ENCODE data around the gene DGKB. TPM values are rescaled to one million over a fixed set of nuclear protein-coding genes. Genes with fewer than 3 reads are reported as not detected.

The DGKB gene
- total RNA-seq, 6 experiments from 2014 or later, result 0.11 to 0.16 (median 0.13) TPM; not detected in 2

DNA sequence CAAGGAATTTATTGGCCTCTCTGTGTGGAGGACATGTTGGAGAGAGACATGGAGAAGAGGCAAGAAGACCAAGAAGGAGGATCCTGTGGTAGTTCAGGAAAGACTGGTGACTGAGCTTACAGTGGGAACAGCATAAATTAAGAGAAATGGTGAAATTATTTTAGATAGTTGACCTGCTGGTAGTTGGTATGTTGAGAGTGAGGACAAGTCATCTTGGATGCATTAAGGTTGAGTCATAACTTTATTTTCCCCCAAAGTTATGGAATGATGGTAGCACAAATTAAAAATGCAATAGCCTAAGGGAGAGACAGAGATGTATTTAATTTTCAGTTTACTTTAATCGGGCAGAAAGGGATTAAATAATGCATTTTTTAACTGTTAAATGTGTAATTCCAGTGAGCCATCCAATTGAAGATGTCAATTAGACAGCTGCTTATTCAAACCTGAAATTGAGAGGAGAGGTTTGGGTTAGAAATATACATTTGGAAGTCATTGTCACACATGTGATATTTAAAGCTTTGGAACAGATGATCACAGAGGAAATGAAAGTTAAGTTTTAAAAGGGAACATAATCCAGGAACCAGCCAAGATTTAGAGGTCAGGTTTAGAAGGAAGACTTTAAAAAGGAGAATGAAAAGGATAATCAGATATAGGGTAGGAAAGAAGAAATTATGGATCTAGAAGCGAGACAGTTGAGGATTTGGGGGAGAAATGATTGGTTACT, 80.6 kb downstream of the DGKB start:
- Histone ChIP-seq H3K4me3 (no peak overlapping the region), H3K9me3 (no peaks in the 10 kb centered on the region), H3K36me3 (no peaks in the 10 kb centered on the region), H3K27me3 (no peaks in the 10 kb centered on the region), H3K27ac (no peak overlapping the region), H3K4me1 (peaks cover 0 to 14% (median 0%) of the 10 kb centered on the region in 4 donors)
- TF ChIP-seq, protein P1, sequence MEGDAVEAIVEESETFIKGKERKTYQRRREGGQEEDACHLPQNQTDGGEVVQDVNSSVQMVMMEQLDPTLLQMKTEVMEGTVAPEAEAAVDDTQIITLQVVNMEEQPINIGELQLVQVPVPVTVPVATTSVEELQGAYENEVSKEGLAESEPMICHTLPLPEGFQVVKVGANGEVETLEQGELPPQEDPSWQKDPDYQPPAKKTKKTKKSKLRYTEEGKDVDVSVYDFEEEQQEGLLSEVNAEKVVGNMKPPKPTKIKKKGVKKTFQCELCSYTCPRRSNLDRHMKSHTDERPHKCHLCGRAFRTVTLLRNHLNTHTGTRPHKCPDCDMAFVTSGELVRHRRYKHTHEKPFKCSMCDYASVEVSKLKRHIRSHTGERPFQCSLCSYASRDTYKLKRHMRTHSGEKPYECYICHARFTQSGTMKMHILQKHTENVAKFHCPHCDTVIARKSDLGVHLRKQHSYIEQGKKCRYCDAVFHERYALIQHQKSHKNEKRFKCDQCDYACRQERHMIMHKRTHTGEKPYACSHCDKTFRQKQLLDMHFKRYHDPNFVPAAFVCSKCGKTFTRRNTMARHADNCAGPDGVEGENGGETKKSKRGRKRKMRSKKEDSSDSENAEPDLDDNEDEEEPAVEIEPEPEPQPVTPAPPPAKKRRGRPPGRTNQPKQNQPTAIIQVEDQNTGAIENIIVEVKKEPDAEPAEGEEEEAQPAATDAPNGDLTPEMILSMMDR (IDR thresholded peaks at IDR 0.05), result no peak
- TF ChIP-seq POLR2A (IDR thresholded peaks at IDR 0.05), result no peak
- intact Hi-C loops (cut with DNase I), result no loop called here
- WGBS (ENCODE audit: insufficient coverage, low coverage, low lambda C conversion rate, missing lambda C conversion rate), result 76% methylated on average over 2 of the region's 2 CpGs
- DNase-seq (no peak), ATAC-seq (no peak)

DNA sequence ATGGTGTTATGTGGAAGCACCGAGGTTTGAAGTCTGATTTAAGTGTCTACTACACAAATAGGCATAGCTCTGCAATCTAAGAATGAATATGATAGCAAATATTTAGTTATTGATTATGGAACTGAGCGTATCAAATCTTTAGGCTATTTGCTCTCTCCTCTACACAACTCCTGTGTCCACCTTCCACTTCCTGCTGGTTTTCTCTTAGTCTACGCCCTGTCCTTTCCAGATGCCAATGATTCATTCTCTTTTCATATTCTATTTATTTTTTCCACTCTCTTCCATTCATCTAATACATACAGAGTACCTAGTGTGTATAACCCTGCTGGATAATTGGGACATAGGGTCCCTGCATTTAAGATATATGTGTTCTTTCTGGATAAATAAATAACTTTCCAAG, 83.7 kb downstream of the DGKB start:
- no peaks in the 10 kb centered on the region for H3K36me3 ChIP-seq
- no peaks in the 10 kb centered on the region for H3K27me3 ChIP-seq
- H3K4me3 ChIP-seq, result no peak overlapping the region
- no peaks in the 10 kb centered on the region for H3K9me3 ChIP-seq
- DNase-seq (no peak), ATAC-seq (no peak)
- TF ChIP-seq, protein P1 (IDR thresholded peaks at IDR 0.05), result no peak
- TF ChIP-seq POLR2A (IDR thresholded peaks at IDR 0.05), result no peak
- intact Hi-C loops (cut with DNase I), result no loop called here
- no peak overlapping the region for H3K27ac ChIP-seq
- 39% methylated on average over 3 of the region's 3 CpGs for WGBS (ENCODE audit: insufficient coverage, low coverage, low lambda C conversion rate, missing lambda C conversion rate)
- peaks cover 0 to 7% (median 0%) of the 10 kb centered on the region in 4 donors for H3K4me1 ChIP-seq

DNA sequence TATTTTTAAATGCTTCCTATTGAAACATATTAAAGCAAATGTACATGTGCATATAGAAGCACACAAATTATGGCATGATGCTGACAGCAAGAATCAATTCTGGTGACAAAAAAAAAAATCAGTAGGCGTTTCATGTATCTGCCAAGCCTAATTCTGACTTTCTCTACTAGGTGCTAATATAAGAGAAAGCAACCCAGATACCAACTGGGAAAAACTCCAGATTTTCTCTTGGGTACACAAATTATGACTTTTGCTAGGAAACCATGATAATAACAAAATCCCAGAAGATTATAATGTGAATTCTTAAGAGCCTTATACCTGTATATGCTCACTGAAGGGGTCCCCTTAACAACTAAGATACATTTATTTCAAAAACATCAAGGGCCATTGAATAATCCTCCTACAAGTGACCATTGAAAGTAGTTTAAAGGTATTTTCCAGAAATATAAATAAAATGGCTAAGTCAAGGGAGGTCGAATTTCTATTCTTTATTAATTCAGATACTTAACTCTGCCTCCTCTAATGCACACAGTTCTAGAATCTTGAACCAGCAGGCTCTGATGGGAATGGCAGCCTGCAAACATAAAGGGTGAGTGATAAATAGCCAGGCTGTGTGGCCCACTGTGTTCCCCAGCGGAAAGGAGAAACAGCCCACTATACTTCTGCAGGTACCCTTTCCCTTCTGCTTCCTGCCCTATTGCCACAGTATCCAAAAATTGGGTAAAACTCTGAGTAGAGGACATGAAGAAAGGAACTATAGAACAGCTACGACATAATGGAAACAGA, 84.5 kb downstream of the DGKB start:
- Histone ChIP-seq H3K27ac (no peak overlapping the region), H3K4me3 (no peak overlapping the region), H3K36me3 (no peaks in the 10 kb centered on the region), H3K9me3 (no peaks in the 10 kb centered on the region), H3K27me3 (no peaks in the 10 kb centered on the region), H3K4me1 (peaks cover 0 to 7% (median 0%) of the 10 kb centered on the region in 4 donors)
- intact Hi-C loops (cut with DNase I), result no loop called here
- 75% methylated on average over 4 of the region's 4 CpGs for WGBS (ENCODE audit: insufficient coverage, low coverage, low lambda C conversion rate, missing lambda C conversion rate)
- no peak for DNase-seq
- TF ChIP-seq, protein P1 (IDR thresholded peaks at IDR 0.05), result no peak
- TF ChIP-seq POLR2A (IDR thresholded peaks at IDR 0.05), result no peak
- no peak for ATAC-seq

DNA sequence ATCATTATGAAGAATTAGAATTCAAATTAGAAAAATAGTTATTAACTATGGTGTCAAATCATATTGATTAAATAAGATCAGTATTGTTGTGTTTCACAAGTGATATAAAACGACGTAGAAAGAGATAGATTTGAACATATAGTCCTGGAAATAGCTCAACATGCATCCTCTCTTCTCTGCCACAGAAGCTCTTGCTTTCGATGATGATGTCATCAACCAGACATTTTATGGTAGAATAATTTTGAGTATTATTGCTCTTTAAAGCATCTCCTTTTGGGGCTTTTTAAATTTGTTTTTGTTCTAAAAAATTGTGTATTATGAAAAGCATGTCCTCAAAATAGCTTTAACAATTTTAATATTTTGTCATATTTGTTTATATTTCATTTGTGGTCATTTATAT, 95.0 kb downstream of the DGKB start:
- no peaks in the 10 kb centered on the region for H3K4me1 ChIP-seq
- no peak overlapping the region for H3K4me3 ChIP-seq
- ATAC-seq (no peak), DNase-seq (no peak)
- H3K27ac ChIP-seq, result no peak overlapping the region
- no peaks in the 10 kb centered on the region for H3K9me3 ChIP-seq
- WGBS (ENCODE audit: insufficient coverage, low coverage, low lambda C conversion rate, missing lambda C conversion rate), result 69% methylated on average over 3 of the region's 3 CpGs
- intact Hi-C loops (cut with DNase I), result no loop called here
- no peak for TF ChIP-seq POLR2A (IDR thresholded peaks at IDR 0.05)
- TF ChIP-seq, protein P1 (IDR thresholded peaks at IDR 0.05), result no peak
- H3K36me3 ChIP-seq, result no peaks in the 10 kb centered on the region
- no peaks in the 10 kb centered on the region for H3K27me3 ChIP-seq
